ENCODE measurements around the gene SKOR1. TPM values are rescaled to one million over a fixed set of nuclear protein-coding genes. Genes with fewer than 3 reads are reported as not detected.

SKOR1 gene
- total RNA-seq, 3 donors from 2014 or later (not counting 1 experiment from before 2014, with no cell fraction given), result 2.0 to 2.9 (median 2.1) TPM

GRCh38 chr15:67786646-67787045, 38.7 kb upstream of the SKOR1 start:
- Histone ChIP-seq H3K27me3 (ENCODE audit: control insufficient read depth, insufficient read depth, low read length) (no peaks in the 10 kb centered on the region), H3K4me3 (ENCODE audit: low read length) (no peak overlapping the region), H3K36me3 (ENCODE audit: control insufficient read depth, insufficient read depth, low read length) (no peaks in the 10 kb centered on the region), H3K4me1 (ENCODE audit: control insufficient read depth, insufficient read depth, low read length) (peaks cover 28% of the 10 kb centered on the region), H3K9me3 (ENCODE audit: control insufficient read depth, insufficient read depth, low read length) (no peaks in the 10 kb centered on the region), H3K27ac (ENCODE audit: low read length) (no peak overlapping the region)
- H3K27me3 Mint-ChIP-seq (ENCODE audit: low read depth in 2 of 2), result no peaks in the 10 kb centered on the region
- intact Hi-C loops (cut with micrococcal nuclease), result no loop called here
- no peak for TF ChIP-seq CTCF (IDR thresholded peaks at IDR 0.05)
- no peak overlapping the region for H3K4me3 Mint-ChIP-seq
- DNase-seq (no peak), ATAC-seq (no peak)
- peaks cover 28 to 33% of the 10 kb centered on the region in 2 donors for H3K4me1 Mint-ChIP-seq
- whole genome bisulfite sequencing (ENCODE audit: insufficient coverage), result 100% methylated on average over 1 of the region's 4 CpGs
- H3K9me3 Mint-ChIP-seq, result no peaks in the 10 kb centered on the region
- no peak overlapping the region for H3K27ac Mint-ChIP-seq
- no peaks in the 10 kb centered on the region for H3K36me3 Mint-ChIP-seq

- ATAC-seq, result no peak
- Mint-ChIP-seq H3K36me3 (no peaks in the 10 kb centered on the region), H3K27ac (no peak overlapping the region), H3K9me3 (no peaks in the 10 kb centered on the region), H3K4me3 (no peak overlapping the region), H3K4me1 (peaks cover 9 to 21% of the 10 kb centered on the region in 2 donors), H3K27me3 (ENCODE audit: low read depth in 2 of 2) (no peaks in the 10 kb centered on the region)
- Histone ChIP-seq H3K4me3 (ENCODE audit: low read length) (no peak overlapping the region), H3K4me1 (ENCODE audit: control insufficient read depth, insufficient read depth, low read length) (peaks cover 14% of the 10 kb centered on the region), H3K9me3 (ENCODE audit: control insufficient read depth, insufficient read depth, low read length) (no peaks in the 10 kb centered on the region), H3K27me3 (ENCODE audit: control insufficient read depth, insufficient read depth, low read length) (no peaks in the 10 kb centered on the region), H3K36me3 (ENCODE audit: control insufficient read depth, insufficient read depth, low read length) (no peaks in the 10 kb centered on the region), H3K27ac (ENCODE audit: low read length) (no peak overlapping the region)
- no peak for DNase-seq
- TF ChIP-seq CTCF (IDR thresholded peaks at IDR 0.05), result no peak
- intact Hi-C loops (cut with micrococcal nuclease), result no loop called here
Observed at GRCh38 chr15:67788986-67789385, 36.3 kb upstream of the SKOR1 start.

GRCh38 chr15:67790610-67791319, 34.5 kb upstream of the SKOR1 start:
- Mint-ChIP-seq H3K27me3 (ENCODE audit: low read depth in 2 of 2) (no peaks in the 10 kb centered on the region), H3K4me3 (no peak overlapping the region), H3K27ac (no peak overlapping the region), H3K4me1 (peaks cover 0 to 4% of the 10 kb centered on the region in 2 donors), H3K9me3 (peaks cover 4 to 5% of the 10 kb centered on the region in 2 donors), H3K36me3 (peaks cover 12% of the 10 kb centered on the region)
- H3K9me3 ChIP-seq (ENCODE audit: control insufficient read depth, insufficient read depth, low read length), result peaks cover 2% of the 10 kb centered on the region
- WGBS (ENCODE audit: insufficient coverage), result 87% methylated on average over 2 of the region's 3 CpGs
- DNase-seq (no peak), ATAC-seq (no peak)
- no peak for TF ChIP-seq CTCF (IDR thresholded peaks at IDR 0.05)
- no peaks in the 10 kb centered on the region for H3K4me1 ChIP-seq (ENCODE audit: control insufficient read depth, insufficient read depth, low read length)
- no peaks in the 10 kb centered on the region for H3K27me3 ChIP-seq (ENCODE audit: control insufficient read depth, insufficient read depth, low read length)
- no peak overlapping the region for H3K4me3 ChIP-seq (ENCODE audit: low read length)
- no peaks in the 10 kb centered on the region for H3K36me3 ChIP-seq (ENCODE audit: control insufficient read depth, insufficient read depth, low read length)
- intact Hi-C loops (cut with micrococcal nuclease), result no loop called here
- H3K27ac ChIP-seq (ENCODE audit: low read length), result no peak overlapping the region
